Mesothelial cell of epicardium (in vitro differentiated cells): ENCODE data around the gene SPAG7. TPM values are rescaled to one million over a fixed set of nuclear protein-coding genes. Genes with fewer than 3 reads are reported as not detected.

Source experiments
- DNase-seq, 2 experiments: peaks; one replicate each; pipeline ENCODE4 v3.0.0; 2021; ENCODE audit warnings: low spot score in 2 of 2; ENCODE audit not compliant: unreplicated experiment in 2 of 2
- H3K27ac Mint-ChIP-seq: 2 replicates; pipeline ENCODE4 v1.8.0; 2021; ENCODE audit warnings: mixed read lengths
- H3K27me3 Mint-ChIP-seq: 2 replicates; pipeline ENCODE4 v1.8.0; 2021; ENCODE audit warnings: low read depth, mixed read lengths
- H3K36me3 Mint-ChIP-seq: 2 replicates; pipeline ENCODE4 v1.8.0; 2021; ENCODE audit warnings: mixed read lengths
- H3K4me1 Mint-ChIP-seq: 2 replicates; pipeline ENCODE4 v1.8.0; 2021; ENCODE audit warnings: mixed read lengths
- H3K4me3 Mint-ChIP-seq: 2 replicates; pipeline ENCODE4 v1.8.0; 2021; ENCODE audit warnings: mild to moderate bottlenecking, moderate library complexity, mixed read lengths
- H3K9me3 Mint-ChIP-seq: 2 replicates; pipeline ENCODE4 v1.8.0; 2021; ENCODE audit warnings: mixed read lengths
- CTCF ChIP-seq: fragments of 200-600 bp; sonication (generic); IDR thresholded peaks from one replicate; pipeline ENCODE4 v1.5.0; 2021; ENCODE audit warnings: antibody characterized with exemption; ENCODE audit not compliant: unreplicated experiment
- total RNA-seq: library from RNA; stranded (reverse); gene quantifications from 3 replicates; pipeline ENCODE4 v1.2.1, GENCODE V29; 2021

Gene SPAG7
- total RNA-seq, 1 donor from 2014 or later: 72.8 TPM

- H3K4me3 Mint-ChIP-seq: peak overlapping the region; percentile 93
- no peaks in the 10 kb centered on the region for H3K27me3 Mint-ChIP-seq
- peaks cover 41% of the 10 kb centered on the region for H3K4me1 Mint-ChIP-seq
- H3K27ac Mint-ChIP-seq: peak overlapping the region; percentile 98
- H3K9me3 Mint-ChIP-seq: no peaks in the 10 kb centered on the region
- TF ChIP-seq CTCF: no peak
- peak; percentile 56 to 71 for DNase-seq
- peaks cover 8% of the 10 kb centered on the region for H3K36me3 Mint-ChIP-seq
Observed at GRCh38 chr17:4947411-4948165, 20.0 kb downstream of the SPAG7 start.

DNA sequence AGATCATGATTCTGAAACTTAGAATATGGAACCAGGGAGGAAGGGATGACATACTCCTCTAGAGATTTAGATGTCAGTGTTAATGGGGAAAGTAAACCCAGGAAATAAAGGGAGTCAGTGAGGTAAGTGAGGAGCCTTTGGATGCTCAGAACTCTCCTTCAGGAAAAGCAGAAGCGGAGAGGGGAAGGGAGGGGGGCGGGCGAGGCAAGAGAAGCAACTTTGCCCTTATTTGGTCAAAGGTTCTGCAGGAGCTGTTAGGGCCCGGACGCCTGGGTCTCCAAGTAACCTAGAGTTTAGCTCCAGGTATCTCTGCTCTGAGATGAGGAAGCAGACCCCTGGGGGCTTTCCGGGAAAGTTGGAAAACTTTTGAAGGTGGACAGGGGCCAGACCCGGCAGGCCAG is 20.6 kb downstream of the SPAG7 start:
- no peak for DNase-seq
- no peak for TF ChIP-seq CTCF
- Mint-ChIP-seq H3K4me3 (peak overlapping the region; percentile 93), H3K4me1 (peaks cover 41% of the 10 kb centered on the region), H3K9me3 (no peaks in the 10 kb centered on the region), H3K36me3 (peaks cover 8% of the 10 kb centered on the region), H3K27ac (peak overlapping the region; percentile 93), H3K27me3 (no peaks in the 10 kb centered on the region)

- H3K27ac Mint-ChIP-seq: peak overlapping the region; percentile 93
- H3K4me3 Mint-ChIP-seq: peak overlapping the region; percentile 93
- no peak for DNase-seq
- H3K36me3 Mint-ChIP-seq: peaks cover 8% of the 10 kb centered on the region
- no peaks in the 10 kb centered on the region for H3K9me3 Mint-ChIP-seq
- no peak for TF ChIP-seq CTCF
- H3K27me3 Mint-ChIP-seq: no peaks in the 10 kb centered on the region
- H3K4me1 Mint-ChIP-seq: peaks cover 42% of the 10 kb centered on the region
Observed at GRCh38 chr17:4946312-4946976, 21.2 kb downstream of the SPAG7 start.

GRCh38 chr17:4945944-4946280 is 21.7 kb downstream of the SPAG7 start:
- no peak for TF ChIP-seq CTCF
- peaks cover 42% of the 10 kb centered on the region for H3K4me1 Mint-ChIP-seq
- no peak for DNase-seq
- H3K27me3 Mint-ChIP-seq: no peaks in the 10 kb centered on the region
- H3K27ac Mint-ChIP-seq: peak overlapping the region; percentile 93
- H3K4me3 Mint-ChIP-seq: peak overlapping the region; percentile 93
- H3K36me3 Mint-ChIP-seq: peaks cover 8% of the 10 kb centered on the region
- no peaks in the 10 kb centered on the region for H3K9me3 Mint-ChIP-seq

DNA sequence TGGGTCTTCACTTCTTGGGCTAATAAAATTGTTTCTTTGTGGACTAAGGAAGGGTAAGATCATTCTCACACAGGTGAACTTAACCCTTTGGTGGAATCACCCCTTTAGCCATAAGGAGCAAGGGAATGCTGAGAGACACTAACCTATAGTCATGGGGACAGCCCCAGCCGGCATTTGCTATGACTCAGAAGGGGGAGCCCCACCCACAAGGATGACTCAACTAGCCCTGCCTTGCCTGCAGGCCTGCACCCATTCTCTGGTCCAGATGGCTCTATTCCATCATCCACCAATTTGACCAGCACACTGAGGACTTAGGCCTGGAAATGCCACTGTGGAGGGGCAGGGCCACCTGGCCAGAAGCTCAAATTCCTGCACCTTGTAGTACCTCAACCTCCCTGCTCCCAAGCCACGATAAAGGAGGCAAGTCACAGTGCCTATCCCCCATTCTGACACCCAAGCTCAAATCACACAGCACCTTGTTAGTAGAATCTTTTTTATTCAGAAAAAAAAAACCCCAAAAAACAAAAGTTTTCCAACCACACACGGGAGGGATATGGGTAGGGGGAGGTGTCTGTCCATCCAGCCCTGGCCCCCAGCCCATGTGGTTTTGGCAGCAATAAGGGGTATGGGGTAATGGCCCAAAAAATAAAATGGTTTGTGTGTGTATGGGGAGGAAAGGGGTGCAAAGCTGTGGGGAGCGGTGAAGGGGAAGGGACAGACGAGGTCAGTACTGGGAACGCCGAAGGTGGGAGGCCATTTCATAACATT is 22.3 kb downstream of the SPAG7 start:
- Mint-ChIP-seq H3K9me3 (no peaks in the 10 kb centered on the region), H3K27me3 (no peaks in the 10 kb centered on the region), H3K4me3 (peak overlapping the region; percentile 52), H3K36me3 (peaks cover 8% of the 10 kb centered on the region), H3K27ac (peak overlapping the region; percentile 78), H3K4me1 (peaks cover 39% of the 10 kb centered on the region)
- DNase-seq: no peak
- TF ChIP-seq CTCF: no peak
